Natural killer cell treated with Interleukin-12 subunit alpha and Interleukin-12 subunit beta and Interleukin-15 and Interleukin-18, amount 100 ng/mL, for 72 hours (primary cell): ENCODE data around the gene SOX11. TPM values are rescaled to one million over a fixed set of nuclear protein-coding genes. Genes with fewer than 3 reads are reported as not detected.

Source experiments
- ATAC-seq, 2 donors: fragments of 150-1000 bp; cut with Tn5 transposase in 1 of 2; sonication (Bioruptor Pico), chemical (Tn5 transposase) in 1 of 2; 2 replicates each; pipeline ENCODE4 v1.10.0; 2021
- DNase-seq: peaks from one replicate; pipeline ENCODE4 v3.0.0; 2022; ENCODE audit warnings: low spot score
- H3K27ac Mint-ChIP-seq, 2 donors: 1 replicate in 1 of 2; 2 replicates in 1 of 2; pipeline ENCODE4 v1.8.0; 2022; ENCODE audit warnings: mixed read lengths in 2 of 2, mild to moderate bottlenecking in 1 of 2, moderate library complexity in 1 of 2
- H3K27me3 Mint-ChIP-seq, 2 donors: 1 replicate in 1 of 2; 2 replicates in 1 of 2; pipeline ENCODE4 v1.8.0; 2022; ENCODE audit warnings: mixed read lengths in 2 of 2
- H3K36me3 Mint-ChIP-seq: one replicate; pipeline ENCODE4 v1.8.0; 2022; ENCODE audit warnings: mixed read lengths
- H3K4me1 Mint-ChIP-seq, 2 donors: 1 replicate in 1 of 2; 2 replicates in 1 of 2; pipeline ENCODE4 v1.8.0; 2022; ENCODE audit warnings: low read depth in 2 of 2, mixed read lengths in 2 of 2, mild to moderate bottlenecking in 1 of 2
- H3K4me3 Mint-ChIP-seq: one replicate; pipeline ENCODE4 v1.8.0; 2022; ENCODE audit warnings: mixed read lengths
- H3K9me3 Mint-ChIP-seq: 2 replicates; pipeline ENCODE4 v1.8.0; 2022; ENCODE audit warnings: mixed read lengths
- total RNA-seq, 2 donors: library from RNA; stranded (reverse); gene quantifications; one replicate each; pipeline ENCODE4 v1.2.3, GENCODE V29; 2022

Gene SOX11
- total RNA-seq, 2 donors from 2014 or later, result not detected

GRCh38 chr2:5695654-5696403, 3.6 kb downstream of the SOX11 start:
- H3K4me1 Mint-ChIP-seq, result peaks cover 0 to 5% of the 10 kb centered on the region in 2 donors
- H3K4me3 Mint-ChIP-seq, result no peak overlapping the region
- H3K36me3 Mint-ChIP-seq, result peaks cover 7% of the 10 kb centered on the region
- peak in 1 of 2 donors; percentile 24 for ATAC-seq
- H3K27ac Mint-ChIP-seq, result no peak overlapping the region
- H3K9me3 Mint-ChIP-seq, result peaks cover 4% of the 10 kb centered on the region
- DNase-seq, result no peak
- peaks cover 29 to 38% of the 10 kb centered on the region in 2 donors for H3K27me3 Mint-ChIP-seq

DNA sequence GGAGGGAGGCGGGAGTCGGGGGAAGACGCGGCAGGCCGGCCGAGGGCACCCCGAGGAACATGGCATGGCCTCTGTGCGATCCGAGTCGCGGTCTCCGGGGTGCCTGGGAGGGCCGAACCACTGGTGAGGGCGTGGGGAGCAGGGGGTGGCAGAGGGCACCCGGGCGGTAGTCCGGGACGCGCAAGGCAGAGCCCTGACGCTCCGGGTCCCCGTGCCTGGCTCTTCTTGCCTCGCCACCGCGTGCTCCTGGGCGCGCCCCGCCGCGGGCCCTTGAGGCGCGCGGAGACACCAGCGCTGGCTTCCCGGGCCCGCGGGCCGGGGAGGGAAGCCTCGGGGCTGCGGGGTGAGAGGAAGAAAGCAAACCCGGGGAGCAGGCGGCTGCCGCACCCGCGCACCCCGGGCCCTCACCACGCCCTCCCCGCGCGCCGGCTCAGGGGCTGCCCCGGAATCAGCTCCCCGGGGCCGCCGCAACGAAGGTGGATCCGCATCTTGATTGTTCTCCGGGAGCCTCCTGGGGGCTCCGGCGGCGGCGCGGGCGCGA, 4.3 kb downstream of the SOX11 start:
- no peak overlapping the region for H3K27ac Mint-ChIP-seq
- DNase-seq (no peak), ATAC-seq (no peak)
- H3K36me3 Mint-ChIP-seq, result peaks cover 10% of the 10 kb centered on the region
- peaks cover 4% of the 10 kb centered on the region for H3K9me3 Mint-ChIP-seq
- peaks cover 0 to 4% of the 10 kb centered on the region in 2 donors for H3K4me1 Mint-ChIP-seq
- H3K27me3 Mint-ChIP-seq, result peaks cover 28 to 40% of the 10 kb centered on the region in 2 donors
- H3K4me3 Mint-ChIP-seq, result no peak overlapping the region

DNA sequence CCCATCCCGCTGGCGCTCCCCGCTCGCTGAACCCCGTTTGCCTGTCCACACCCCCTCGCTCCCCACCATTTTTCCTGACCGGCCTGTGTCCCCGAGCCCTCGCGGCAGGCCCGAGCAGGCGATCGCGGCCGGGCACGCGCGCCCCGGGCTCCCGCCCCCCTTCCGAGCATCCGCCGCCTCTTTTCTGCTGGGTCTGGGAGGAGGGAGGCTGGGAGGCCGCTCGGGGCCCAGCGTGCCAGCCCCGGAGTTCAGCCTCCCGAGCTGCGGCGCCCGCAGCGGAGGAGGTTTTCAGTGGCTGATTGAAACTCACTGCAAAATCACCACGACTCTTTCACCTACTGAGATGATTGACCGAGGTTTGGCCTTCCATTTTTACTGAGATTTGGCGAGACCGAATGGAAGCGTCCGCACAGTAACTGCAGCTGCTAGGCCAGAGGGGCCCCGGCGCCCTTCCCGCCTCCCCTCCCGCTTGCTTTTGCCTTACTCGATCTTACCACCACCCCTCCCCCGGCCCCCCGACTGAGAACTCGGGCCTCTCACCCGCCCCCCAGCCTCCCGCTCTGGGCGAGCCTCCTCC, 4.8 kb downstream of the SOX11 start:
- H3K27ac Mint-ChIP-seq, result no peak overlapping the region
- peaks cover 4% of the 10 kb centered on the region for H3K9me3 Mint-ChIP-seq
- peaks cover 10% of the 10 kb centered on the region for H3K36me3 Mint-ChIP-seq
- H3K4me3 Mint-ChIP-seq, result no peak overlapping the region
- DNase-seq (no peak), ATAC-seq (no peak)
- H3K4me1 Mint-ChIP-seq, result peaks cover 0 to 4% of the 10 kb centered on the region in 2 donors
- H3K27me3 Mint-ChIP-seq, result peaks cover 27 to 40% of the 10 kb centered on the region in 2 donors

DNA sequence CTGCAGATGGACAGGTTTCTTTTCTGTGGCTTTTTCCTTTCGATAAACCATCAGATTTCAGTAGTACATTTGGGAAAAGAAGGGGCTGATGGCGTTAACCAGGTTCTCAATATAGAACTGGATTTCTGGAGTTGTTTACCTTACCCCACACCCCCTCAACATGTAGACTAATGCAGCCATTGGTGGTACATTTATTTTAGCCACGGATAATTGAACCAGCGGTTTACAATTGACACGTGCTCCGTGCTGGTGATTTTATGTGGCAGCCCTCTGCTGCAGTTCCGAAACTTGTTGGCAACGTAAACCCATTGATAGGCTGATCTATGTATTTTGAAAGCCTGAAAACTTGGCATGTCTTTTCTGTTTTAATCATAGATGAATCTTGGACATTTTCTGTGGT, 5.4 kb downstream of the SOX11 start:
- DNase-seq, result no peak
- Mint-ChIP-seq H3K4me3 (no peak overlapping the region), H3K4me1 (peaks cover 0 to 4% of the 10 kb centered on the region in 2 donors), H3K27me3 (peaks cover 27 to 40% of the 10 kb centered on the region in 2 donors), H3K9me3 (peaks cover 4% of the 10 kb centered on the region), H3K36me3 (peaks cover 10% of the 10 kb centered on the region), H3K27ac (no peak overlapping the region)
- ATAC-seq, result no peak

DNA sequence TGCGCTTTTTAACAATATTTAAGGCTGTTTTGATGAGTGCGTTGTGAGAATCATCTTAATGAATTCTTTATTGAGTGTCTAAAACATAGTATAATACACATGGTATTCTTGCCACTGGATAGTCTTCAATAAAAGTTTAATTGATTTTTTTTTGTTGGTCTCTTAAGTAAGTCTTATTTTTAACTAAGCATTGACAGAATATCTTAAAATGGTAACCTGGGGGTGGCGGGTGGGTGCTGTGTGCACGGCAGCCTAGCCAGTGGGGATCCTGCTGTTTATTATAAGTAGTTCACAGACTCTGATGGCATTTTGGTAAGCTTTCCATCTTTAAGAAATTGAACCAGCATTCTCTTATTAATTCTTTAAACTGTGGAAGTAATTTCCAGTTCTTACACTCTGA, 6.0 kb downstream of the SOX11 start:
- H3K27ac Mint-ChIP-seq, result no peak overlapping the region
- peaks cover 0 to 4% of the 10 kb centered on the region in 2 donors for H3K4me1 Mint-ChIP-seq
- H3K36me3 Mint-ChIP-seq, result peaks cover 10% of the 10 kb centered on the region
- ATAC-seq (no peak), DNase-seq (no peak)
- peaks cover 4% of the 10 kb centered on the region for H3K9me3 Mint-ChIP-seq
- peaks cover 25 to 40% of the 10 kb centered on the region in 2 donors for H3K27me3 Mint-ChIP-seq
- no peak overlapping the region for H3K4me3 Mint-ChIP-seq

DNA sequence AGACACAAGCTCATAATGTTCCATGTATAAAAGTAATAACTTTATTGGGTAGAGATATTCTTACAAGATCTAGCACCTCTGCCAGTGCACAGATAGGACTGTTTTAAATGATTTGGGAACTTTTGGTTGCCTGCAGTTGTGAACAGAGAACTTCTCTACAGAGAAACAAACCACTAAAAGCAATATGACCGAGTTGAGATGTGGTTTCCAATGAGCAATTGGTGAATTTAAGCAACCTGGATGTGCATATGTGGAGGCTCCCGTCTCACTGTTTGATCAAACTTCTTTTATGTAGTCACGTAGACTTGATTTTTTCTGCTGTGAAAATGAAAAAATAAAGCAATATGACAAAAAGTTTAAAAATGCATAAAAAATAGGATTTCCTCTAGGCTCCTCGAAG, 7.8 kb downstream of the SOX11 start:
- no peak for ATAC-seq
- H3K27ac Mint-ChIP-seq, result no peak overlapping the region
- H3K27me3 Mint-ChIP-seq, result peaks cover 19 to 33% of the 10 kb centered on the region in 2 donors
- no peaks in the 10 kb centered on the region for H3K9me3 Mint-ChIP-seq
- H3K36me3 Mint-ChIP-seq, result peaks cover 4% of the 10 kb centered on the region
- H3K4me1 Mint-ChIP-seq, result no peaks in the 10 kb centered on the region
- no peak overlapping the region for H3K4me3 Mint-ChIP-seq
- no peak for DNase-seq

- DNase-seq (no peak), ATAC-seq (no peak)
- no peak overlapping the region for H3K4me3 Mint-ChIP-seq
- no peak overlapping the region for H3K27ac Mint-ChIP-seq
- peaks cover 15 to 28% of the 10 kb centered on the region in 2 donors for H3K27me3 Mint-ChIP-seq
- peaks cover 4% of the 10 kb centered on the region for H3K36me3 Mint-ChIP-seq
- H3K4me1 Mint-ChIP-seq, result no peaks in the 10 kb centered on the region
- no peaks in the 10 kb centered on the region for H3K9me3 Mint-ChIP-seq
Measured at GRCh38 chr2:5700551-5700950, 8.4 kb downstream of the SOX11 start.

GRCh38 chr2:5701266-5701665, 9.1 kb downstream of the SOX11 start:
- Mint-ChIP-seq H3K4me3 (no peak overlapping the region), H3K36me3 (peaks cover 4% of the 10 kb centered on the region), H3K27me3 (peaks cover 12 to 21% of the 10 kb centered on the region in 2 donors), H3K4me1 (no peaks in the 10 kb centered on the region), H3K27ac (no peak overlapping the region), H3K9me3 (no peaks in the 10 kb centered on the region)
- no peak for DNase-seq
- ATAC-seq, result no peak

DNA sequence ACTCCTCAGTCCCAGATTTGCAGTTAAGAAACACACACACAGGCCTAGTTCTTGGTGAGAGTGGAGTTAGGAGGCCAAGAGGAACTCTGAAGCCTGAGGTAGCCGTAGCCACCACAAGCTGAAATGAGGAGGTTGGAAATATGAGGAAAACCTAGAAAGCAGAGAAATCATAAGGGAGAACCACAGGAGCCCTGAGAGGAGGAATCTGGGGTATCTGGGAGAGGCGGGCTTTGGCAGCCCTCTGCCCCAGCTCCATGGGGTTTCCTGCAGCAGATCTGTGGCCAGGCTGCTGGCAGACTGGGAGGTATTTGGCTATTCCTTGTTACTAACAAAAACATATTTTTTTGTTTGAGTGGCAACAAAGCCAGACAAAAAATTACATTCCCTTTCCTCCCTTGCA, 11.0 kb downstream of the SOX11 start:
- no peaks in the 10 kb centered on the region for H3K9me3 Mint-ChIP-seq

DNA sequence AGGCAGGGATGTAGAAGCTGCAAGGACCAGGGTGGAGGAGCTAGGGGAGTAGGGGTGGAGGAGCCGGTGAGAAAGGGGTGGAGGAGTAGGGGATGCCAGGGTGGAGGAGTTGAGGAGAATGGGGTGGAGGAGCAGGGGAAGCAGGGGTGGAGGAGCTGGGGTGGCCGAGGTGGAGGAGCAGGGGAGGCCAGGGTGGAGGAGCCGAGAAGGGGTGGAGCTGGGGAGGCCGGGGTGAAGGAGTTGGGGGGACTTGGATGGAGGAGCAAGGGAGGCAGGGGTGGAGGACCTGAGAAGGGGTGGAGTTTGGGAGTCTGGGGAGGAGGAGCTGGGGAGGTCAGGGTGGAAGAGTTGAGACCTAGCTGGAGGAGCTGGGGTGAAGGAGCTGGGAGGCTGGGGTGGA, 13.3 kb downstream of the SOX11 start:
- peaks cover 4% of the 10 kb centered on the region for H3K36me3 Mint-ChIP-seq
- DNase-seq (no peak), ATAC-seq (no peak)
- H3K9me3 Mint-ChIP-seq, result no peaks in the 10 kb centered on the region
- peaks cover 4 to 11% of the 10 kb centered on the region in 2 donors for H3K27me3 Mint-ChIP-seq
- H3K27ac Mint-ChIP-seq, result no peak overlapping the region
- H3K4me3 Mint-ChIP-seq, result no peak overlapping the region
- H3K4me1 Mint-ChIP-seq, result no peaks in the 10 kb centered on the region

More for the DNA sequence above, 11.0 kb downstream of the SOX11 start:
- Mint-ChIP-seq H3K36me3 (peaks cover 4% of the 10 kb centered on the region), H3K27ac (no peak overlapping the region), H3K4me3 (no peak overlapping the region), H3K4me1 (no peaks in the 10 kb centered on the region), H3K27me3 (peaks cover 8 to 21% of the 10 kb centered on the region in 2 donors)
- DNase-seq (no peak), ATAC-seq (no peak)

DNA sequence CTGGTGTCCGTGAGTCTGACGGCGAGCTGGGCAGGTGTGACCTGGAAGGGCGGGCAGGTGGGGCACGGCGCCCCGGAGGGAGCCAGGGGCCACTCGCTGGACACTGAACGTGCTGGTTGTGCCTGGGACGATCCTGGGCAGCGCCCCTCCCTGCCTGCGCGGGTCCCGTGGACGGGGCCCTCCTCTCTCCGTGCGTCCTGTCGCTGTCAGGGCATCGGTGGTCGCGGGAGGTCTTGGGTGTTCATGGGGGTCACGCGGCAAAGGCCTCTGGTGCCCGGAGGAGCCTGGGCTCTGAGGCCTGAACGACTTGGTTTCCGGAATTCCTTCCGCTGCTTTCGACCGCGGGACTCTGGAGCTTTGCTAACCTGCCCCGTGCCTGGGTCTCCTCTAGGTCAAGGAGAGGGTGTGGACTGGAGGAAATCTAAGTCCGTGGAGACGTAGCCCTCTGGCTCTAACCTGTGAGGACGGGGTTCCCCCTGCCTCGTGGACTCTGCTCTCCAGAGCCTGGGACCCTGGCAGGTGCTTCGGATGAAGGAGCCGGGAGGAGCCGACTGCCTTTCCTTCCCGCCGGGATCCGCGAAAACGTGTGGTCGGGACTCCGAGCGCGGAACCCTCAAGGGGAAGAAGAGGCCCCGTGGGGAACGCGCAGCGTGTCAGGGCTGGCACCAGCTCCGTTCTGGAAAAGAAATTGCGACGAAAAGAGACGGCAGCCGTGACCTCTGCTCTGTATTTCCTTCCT, 14.7 kb downstream of the SOX11 start:
- Mint-ChIP-seq H3K9me3 (no peaks in the 10 kb centered on the region), H3K27ac (no peak overlapping the region), H3K4me3 (no peak overlapping the region), H3K4me1 (no peaks in the 10 kb centered on the region), H3K36me3 (no peaks in the 10 kb centered on the region), H3K27me3 (peaks cover 0 to 6% of the 10 kb centered on the region in 2 donors)
- no peak for ATAC-seq
- DNase-seq, result no peak

DNA sequence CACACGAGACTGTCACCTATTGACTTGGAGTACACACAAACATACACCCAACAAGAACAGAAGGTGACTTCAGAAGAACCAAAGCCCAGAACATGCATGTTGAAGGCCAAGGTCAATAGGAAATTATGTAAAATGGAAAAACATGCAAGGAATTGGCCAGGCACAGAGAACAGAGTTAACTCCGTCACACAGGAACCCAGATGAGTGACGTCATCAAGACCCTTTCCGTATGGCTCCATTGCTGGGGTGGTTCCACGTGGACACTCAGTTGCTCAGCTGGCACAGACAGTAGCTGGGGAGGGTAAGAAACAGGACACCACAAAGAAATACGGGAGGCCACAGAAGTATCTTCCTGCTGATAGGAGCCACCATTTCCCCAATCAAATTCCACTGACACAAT, 18.4 kb downstream of the SOX11 start:
- Mint-ChIP-seq H3K27ac (no peak overlapping the region), H3K4me3 (no peak overlapping the region), H3K4me1 (no peaks in the 10 kb centered on the region), H3K27me3 (no peaks in the 10 kb centered on the region), H3K36me3 (no peaks in the 10 kb centered on the region), H3K9me3 (peaks cover 3% of the 10 kb centered on the region)
- no peak for DNase-seq
- ATAC-seq, result no peak

DNA sequence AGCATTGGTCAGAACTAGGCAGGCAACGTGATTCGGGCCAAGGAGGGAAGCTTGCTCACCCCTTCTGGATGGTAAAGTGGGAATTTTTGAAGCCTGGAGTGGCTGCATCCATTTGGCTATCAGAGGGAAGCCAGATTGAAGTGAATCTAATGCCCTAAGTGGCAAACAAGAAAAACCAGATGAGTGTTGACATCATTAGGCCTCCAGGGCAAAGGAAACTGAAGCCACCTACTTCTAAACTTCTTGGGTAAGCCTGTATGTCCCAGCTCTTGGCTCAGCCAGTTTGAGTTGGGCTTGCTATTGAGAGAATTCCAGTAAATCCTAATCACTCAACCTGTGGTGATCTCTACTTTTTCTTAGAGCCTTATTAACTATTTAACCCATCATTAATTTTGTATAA, 20.9 kb downstream of the SOX11 start:
- Mint-ChIP-seq H3K4me1 (no peaks in the 10 kb centered on the region), H3K4me3 (no peak overlapping the region), H3K36me3 (no peaks in the 10 kb centered on the region), H3K27ac (no peak overlapping the region), H3K9me3 (peaks cover 3% of the 10 kb centered on the region), H3K27me3 (no peaks in the 10 kb centered on the region)
- no peak for ATAC-seq
- DNase-seq, result no peak
